ENCODE results near the gene LSMEM2. TPM values are rescaled to one million over a fixed set of nuclear protein-coding genes. Genes with fewer than 3 reads are reported as not detected.
"Not testable (repeated sequence)": the region's sequence is repeated elsewhere in the genome, so short reads cannot be mapped to it uniquely, and the experiment has no call there.

Gene LSMEM2
- polyA plus RNA-seq, 5 donors = 0.14 to 1.4 (median 0.36) TPM

DNA sequence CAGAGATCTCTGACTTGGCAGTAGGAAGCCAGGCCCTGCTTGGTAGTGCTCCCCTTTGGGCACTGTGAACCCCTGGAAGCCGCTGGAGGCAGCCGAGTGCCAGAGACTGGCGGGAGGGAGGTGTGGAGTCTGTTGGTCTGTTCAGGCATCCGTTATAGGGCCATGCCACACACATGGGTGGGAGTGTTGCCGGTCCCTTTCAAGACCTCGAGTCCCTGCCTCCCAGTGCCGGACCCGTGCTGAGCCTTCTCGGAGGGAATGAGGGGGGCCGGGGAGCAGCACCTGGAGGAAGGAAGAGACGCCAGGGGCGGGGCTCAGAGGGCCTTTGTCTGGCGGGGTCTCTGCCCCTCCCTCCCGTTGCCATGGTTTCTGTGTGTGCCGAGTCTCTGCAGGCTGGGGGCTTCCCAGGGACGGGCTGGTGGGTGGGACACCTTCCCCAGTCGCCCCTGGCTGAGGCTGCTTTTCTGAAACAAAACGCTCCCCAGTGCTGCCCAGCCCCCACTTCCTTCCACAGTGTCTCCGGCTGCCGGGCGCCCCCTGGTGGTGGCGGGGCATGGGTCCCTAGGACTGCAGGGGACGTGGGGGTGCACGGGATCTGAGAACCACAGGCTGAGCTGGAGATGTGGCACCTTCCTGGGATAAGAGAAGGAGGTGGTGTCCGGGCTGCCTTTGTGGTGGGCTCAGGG is 32.9 kb upstream of the LSMEM2 start:
- DNase-seq = peak; percentile 77 to 85

DNA sequence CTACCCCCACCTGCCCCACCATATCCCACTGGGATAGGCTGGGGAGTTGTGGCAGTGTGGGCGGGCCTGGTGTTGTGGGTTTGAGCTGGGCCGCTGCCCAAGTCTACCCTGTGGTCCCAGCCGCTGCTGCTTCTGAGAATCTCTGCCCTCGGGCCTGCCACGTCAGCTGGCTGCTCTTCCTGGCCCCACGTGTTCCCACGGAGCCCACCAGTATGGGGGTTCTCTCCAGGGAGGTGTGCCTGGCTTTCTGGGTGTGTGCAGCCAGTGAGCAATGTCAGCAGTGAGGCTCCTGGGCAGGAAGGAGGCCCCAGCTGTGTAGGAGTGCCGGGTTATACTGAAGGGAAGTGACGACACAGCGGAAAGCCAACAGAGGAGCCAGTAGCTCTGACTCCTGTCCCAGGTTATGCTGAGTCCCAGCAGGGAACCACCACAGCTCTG is 32.4 kb upstream of the LSMEM2 start:
- no peak for DNase-seq

DNA sequence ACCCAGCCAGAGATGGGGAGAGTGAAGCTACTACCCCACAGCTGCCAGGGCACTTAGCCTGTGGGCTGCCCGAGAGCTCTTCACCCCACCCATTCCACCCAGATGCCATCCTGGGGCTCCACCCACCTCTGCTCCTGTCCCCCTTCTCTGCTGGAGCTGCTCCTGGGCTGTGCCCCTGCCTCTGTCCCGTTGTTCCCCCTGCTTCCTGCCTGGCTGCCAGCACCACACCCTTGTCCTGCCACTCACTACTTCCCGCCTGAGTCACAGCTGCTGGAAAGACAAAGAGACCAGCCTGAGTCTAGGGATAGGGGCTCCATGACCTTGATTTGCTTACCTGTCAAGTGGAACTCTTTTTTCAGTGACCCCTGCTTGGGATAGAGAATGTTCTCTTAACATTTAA is 30.5 kb upstream of the LSMEM2 start:
- no peak for DNase-seq

DNA sequence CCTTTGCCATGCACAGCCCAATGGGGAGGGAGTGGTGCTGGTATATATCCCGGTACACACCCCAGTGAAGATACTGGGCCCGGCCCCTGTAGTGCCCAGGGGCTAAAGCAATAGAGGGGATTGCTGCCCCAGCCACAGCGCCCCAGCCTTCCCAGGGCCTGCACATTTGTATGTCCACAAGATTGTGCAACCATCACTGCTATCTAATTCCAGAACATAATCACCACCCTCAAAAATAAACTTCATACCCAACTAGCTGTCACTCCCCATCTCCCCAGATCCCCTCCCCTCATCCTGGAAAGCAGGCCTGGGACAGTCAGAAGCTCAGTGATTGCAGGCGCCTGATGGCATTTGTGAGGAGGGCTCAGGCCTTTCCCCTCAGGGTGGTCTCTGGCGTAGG is 29.4 kb upstream of the LSMEM2 start:
- no peak for DNase-seq

DNA sequence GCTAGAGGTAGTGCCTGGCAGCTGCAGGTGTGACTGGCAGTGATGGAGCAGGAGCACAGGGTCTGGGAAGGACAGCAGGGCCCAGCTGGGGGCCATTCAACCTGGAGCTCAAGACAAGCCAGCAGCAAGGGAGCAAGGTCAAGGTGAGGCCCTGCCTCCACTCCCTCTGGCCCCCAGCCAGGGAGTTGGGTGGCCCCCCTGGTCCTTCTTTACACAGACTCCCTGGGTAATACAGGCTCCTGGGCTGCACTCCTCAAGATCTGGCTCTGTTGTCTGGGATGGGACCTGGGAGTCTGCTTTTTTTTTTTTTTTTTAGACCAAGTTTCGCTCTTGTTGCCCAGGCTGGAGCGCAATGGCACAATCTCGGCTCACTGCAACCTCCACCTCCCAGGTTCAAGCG is 28.4 kb upstream of the LSMEM2 start:
- no peak for DNase-seq

DNA sequence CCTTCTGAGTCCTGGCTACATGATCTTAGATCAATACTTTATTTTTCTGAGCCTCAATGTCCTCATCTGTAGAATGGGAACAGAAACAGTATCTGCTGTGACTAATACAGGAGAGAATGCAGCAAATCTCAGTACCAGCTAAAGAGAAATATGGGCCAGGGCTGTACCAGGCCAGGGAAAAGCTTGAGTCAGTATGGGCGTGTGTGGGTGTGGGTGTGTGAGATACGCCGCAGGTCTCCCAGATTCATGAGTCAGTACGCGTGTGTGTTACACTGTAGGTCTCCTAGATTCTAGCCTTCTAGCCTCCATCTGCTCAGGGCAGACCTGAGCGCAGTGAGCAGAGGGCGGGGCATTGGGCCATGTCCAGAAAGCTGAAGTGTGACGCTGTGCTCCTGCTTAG is 27.7 kb upstream of the LSMEM2 start:
- DNase-seq = no peak

DNA sequence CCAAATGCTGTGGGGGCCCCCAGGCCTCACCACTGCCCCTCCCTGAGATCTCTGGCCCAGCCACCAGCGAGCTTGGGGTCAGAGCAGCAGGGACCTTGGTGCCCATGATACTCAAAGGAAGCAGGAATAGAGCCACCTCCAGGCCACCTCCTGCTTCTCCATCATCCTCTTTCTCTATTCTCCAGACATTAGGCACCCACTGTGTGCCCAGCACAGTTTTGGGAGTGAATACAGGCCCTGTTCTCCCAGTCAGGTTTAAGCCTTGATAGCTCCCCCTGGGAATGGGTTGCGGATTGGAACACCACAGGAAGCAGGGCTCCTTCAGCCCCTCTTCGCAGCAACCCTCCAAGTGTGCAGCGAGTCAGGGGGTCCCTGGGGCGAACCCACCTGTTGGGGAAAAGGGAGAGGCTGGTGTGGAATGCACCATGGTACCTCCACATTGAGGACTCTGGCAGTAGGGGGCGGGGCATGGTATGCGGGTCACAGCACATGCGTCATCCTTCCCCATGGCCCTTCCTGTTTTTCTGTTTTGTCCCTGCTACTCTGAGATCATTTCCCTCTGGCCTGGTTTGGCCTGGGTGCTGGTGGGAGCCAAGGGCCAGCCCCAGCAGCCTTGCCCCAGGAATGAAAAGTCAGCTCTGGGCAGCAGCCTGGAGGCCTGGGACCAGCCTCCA is 24.2 kb upstream of the LSMEM2 start:
- DNase-seq = no peak

DNA sequence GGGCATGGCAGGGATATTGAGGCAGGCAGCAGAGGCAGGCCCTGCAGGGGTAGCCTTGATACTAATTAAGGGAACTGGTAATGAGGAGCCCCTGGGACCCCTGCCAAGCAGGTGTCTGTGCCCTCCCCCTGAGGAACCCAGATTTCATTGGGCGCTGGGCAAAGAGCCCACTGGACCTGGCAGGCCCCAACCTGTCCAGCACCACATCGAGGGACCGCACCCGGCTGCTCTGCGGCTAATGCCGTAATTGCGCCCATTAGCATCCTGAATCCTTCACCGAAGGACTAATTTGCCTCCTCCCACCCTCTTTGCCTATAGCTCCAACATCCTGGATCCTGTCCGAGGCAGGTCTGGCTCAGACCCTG is 23.7 kb upstream of the LSMEM2 start:
- DNase-seq = no peak

DNA sequence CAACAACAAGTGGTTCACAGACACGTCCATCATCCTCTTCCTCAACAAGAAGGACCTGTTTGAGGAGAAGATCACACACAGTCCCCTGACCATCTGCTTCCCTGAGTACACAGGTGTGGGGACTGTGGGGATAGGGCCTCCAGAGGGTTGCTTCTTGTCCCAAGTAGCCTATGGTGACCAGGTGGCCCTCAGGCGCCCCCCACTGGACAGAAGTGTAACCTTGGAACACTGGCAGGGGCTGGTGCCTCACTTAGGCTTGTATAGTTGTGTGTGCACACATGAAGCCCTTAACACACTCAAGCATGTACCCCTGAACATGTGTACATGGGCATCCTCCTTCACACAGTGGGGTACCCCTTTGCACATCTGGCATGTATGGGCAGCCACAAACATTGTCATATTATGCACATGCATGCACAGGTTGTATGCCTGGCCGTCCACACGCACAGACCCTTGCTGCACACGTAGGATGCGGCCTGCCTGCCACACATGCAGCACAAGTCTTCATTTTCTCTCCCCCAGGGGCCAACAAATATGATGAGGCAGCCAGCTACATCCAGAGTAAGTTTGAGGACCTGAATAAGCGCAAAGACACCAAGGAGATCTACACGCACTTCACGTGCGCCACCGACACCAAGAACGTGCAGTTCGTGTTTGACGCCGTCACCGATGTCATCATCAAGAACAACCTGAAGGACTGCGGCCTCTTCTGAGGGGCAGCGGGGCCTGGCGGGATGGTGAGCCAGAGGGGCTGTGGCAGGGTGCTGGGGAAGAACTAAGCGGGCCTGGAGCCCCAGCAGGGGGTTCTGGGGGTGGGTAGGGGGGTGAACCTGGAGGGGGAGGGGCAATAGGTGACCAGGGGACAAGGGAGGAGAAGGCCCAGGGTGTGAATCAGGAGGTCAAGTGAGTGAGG is 21.7 kb upstream of the LSMEM2 start:
- DNase-seq = no peak

DNA sequence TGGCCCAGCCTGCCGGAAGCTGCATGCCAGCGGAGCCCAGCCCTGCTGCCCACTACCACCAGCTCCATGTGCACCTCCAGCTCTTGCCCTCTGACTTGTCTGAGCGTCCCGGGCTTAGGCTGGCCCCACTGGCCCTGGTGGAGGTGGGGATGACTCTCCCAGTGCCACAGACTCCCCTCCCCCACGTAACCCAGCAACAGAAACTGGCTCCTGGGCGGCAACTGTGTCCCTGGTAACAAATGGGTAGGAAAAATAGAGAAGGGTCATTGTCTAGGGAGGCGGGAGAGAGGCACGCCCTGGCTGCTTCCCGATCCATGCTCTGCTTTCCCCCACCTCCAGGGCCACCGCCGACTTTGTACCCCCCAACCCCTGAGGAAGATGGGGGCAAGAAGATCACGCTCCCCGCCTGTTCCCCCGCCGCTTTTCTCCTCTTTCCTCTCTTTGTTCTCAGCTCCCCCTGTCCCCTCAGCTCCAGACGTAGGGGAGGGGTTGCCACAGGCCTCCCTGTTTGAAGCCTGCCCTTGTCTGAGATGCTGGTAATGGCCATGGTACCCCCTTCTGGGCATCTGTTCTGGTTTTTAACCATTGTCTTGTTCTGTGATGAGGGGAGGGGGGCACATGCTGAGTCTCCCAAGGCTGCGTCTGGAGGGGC is 20.7 kb upstream of the LSMEM2 start:
- DNase-seq = no peak

DNA sequence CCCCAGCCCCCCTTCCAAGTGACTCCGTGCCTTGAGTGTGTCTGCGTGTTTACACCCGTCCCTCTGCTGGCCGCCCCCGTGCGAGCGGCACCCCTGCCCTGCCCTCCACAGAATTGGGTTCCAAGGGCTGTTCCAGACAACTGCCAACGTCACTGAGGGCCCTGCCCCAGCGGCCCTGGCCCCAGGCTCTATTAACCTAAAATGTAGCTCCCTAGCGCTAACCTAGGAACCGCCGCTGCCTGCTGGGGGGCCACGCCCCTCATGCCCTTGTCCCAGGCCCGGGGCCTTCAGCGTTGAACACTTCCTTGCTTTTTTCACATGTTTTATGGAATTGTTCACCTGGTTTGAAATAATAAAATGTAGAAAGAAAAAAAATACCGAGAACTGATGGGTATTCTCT is 19.9 kb upstream of the LSMEM2 start:
- DNase-seq = no peak

DNA sequence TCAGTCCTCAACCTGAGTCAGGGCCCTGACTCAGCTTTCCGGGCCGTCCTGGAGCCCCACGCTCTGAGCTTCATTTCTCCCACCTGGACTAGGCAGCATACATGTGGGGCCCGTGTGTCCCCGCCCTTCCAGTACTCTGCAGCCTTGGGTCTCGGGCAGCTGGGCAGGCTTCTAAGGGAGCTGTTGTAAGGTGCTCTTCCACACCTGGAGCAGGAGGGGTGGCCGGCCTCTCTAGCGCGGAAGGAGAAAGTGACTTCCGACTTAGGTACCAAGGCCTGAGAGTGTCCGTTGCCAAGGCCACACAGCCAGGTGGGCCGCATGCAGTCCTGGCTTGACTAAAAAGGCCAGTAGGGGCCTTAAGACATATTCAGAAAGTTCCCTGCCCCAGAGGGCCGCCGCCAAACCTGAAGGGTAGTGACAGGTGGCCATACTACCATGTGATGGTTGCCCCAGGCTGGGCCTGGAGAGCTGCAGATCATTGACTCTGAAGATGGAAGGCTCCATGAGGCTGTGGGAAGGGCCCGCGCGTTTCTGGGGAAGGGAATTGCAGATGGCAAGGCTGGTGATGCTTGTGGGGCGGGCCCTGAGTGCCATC is 19.4 kb upstream of the LSMEM2 start:
- DNase-seq = no peak

DNA sequence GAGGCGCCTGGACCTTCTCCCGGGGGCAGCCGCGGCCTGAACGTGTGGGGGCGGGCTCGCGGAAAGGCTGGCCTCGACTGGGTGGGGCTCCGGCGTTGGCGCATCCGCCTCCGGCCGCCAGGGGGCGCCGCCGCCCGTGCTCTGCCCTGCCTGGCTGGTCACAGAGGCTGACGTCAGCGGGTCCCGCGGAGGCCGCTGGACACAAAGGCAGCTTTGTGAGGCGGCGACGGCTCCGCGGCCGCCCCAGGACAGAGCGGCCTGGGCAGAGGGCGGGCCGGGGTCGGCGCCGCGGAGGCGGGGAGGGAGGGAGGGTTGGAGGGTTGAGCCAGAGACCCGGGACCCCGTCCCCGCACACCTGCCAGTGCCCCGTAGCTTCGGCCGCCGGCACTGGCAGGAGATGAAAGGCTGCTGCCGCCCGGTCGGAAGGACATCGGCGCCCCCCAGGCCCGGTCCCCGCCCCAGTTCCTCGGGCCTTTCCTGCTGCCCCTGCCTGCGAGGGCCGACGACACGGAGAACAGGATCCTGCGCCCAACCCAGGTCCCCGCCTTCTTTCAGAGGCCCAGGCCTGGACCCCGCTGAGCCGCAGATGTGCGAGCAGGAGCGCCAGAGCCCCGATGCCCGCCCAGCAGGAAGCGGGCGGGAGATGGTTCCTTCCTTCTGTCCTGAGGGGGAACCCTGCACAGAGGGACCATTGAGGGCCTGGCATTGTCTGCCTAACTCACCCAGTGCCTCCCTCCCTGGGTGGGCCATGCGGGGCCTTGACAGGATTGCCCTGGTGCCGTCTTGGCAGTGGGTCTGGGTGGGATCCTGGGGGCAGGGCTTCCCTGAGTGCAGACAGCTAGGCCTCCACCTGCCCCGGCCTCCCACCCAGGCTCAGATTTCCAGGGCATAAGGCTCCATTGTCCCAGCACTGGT is 18.6 kb upstream of the LSMEM2 start:
- peak; percentile 94 to 95 for DNase-seq

DNA sequence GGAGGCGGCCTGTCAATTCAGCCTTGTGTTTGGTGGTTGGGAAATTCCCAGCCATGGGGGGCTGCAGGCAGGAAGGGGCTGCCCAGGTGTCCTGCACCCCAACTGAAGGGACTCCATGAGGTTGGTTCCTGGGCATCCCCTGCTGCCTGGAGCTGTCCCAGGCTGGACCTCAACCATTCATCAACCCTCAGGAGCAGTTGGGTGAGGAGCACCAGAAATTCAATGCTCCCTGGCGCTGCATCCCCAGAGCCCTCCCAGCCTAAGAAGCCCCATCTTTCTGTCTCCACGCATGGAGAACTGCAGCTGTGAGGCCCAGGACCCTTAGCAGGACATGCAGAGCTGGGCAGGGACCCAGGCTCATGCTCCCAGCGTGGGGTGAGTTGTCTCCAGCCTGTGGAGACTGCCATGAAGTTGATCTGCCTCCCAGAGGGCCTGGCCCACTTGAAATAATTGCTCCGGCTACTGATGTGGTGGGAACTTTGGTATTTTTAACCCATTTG is 17.9 kb upstream of the LSMEM2 start:
- no peak for DNase-seq

DNA sequence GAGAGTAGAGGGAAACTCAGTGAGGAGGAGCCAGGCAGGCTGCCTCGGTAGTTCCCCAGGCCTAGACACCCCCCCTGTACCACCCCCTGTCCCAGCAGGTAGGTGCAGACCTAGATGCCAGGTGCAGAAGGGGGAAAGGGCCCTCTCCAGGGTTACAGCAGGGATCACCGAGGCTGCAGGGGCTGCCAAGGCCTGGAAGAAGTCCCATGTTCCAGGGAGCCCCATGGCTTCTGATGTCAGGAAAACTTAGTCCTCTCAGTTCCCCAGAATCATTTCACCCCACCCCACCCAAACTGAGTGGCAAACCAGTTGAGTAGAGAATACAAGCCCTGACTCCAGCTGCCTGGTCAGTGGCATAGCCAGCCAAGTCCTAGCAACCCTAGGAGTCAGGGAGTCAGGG is 17.4 kb upstream of the LSMEM2 start:
- DNase-seq = no peak

DNA sequence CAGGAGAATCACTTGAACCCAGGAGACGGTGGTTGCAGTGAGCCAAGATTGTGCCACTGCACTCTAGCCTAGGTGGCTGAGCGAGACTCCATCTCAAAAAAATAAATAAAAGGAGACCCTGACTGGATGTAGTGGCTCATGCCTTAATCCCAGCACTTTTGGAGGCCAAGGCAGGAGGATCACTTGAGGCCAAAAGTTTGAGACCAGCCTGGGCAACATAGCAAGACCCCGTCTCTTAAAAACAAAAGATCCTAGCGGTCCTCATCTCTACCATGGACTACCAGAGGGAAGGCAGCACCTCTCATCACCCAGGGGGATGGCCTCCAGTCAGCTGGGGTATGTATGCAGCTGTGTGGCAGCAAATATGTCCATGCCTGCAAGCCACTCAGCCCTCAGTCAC is 16.7 kb upstream of the LSMEM2 start:
- not testable (repeated sequence) for DNase-seq

DNA sequence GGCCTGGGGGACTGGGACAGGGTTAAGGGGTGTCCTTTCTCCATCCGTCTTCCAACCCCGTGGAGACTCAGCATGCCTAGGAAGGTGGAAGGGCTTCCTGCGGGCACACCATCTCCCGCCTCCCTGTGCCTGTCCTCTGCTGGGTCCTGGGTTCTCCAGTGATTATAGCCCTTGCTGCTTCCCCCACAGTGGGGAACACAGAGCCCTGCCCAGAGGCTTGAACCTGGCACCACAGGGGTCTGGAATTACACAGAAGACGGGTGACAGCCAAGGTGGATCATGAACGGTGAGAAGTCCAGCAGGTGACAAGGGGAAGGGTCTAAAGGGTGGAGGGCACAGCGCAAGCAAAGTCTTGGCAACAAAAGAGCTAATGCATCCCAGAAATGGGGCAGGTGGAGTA is 16.1 kb upstream of the LSMEM2 start:
- DNase-seq = no peak

DNA sequence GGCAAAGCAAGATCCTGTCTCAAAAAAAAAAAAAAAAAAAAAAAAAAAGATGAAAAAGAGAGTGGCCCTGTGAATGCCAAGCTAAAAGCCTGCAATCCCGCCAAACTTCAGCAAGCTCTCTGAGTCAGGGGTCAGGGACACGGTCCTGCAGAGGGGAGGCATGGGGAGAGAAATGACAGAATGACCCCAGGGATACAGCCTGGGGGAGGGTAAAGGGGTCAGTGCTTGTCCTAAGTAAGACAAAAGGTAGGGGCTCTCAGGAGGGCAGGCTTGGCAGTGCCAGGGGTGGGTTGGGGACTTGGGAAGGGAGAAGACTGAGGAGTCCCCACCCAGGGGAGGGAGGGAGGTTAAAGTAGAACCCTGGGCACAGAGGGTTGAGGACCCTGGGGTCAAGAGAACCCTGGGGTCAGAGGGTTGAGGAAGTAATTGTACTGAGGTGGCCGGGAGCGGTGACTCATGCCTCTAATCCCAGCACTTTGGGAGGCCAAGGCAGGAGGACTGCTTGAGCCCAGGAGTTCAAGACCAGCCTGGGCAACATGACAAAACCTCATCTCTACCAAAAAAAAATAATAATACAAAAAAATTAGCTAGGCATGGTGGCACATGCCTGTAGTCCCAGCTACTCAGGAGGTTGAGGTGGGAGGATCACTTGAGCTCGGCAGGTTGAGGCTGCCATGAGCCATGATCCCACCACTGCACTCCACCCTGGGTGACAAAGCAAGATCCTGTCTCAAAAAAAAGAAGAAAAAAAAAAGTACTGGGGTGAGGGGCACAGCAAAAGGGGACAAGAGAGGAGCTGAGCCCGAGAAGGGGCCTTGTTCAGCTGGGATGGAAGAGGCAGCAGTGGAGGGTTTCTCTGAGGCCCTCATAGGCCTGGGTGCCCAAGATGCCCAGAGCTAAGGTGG is 15.2 kb upstream of the LSMEM2 start:
- no peak for DNase-seq

DNA sequence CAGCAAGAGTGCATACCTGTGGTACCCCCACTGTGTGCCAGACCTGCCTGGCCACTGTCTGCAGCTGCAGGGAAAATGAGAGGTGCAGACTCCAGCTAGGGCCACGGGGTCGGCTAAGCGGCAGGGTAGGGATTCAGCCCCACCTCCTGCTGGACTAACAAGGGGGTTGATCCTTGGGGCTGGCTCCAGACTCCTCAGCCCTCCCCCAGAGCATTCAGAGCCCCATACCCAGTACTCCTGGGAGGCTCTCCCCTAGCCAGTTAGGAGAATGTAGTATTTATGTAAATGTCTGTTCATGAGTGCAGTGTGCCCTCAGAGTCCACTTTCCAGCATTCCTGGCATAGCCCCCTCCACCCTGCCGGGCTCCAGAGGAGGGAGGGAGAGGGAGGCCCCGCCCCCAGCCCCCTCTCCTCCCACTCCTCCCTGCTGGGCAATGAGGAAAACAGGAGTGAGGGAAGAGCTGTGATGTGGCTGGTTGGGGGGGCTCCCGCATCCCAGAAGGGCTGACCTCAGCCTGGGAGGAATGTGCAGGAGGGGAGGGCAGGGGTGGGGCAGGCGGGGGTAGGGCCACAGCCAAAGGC is 14.4 kb upstream of the LSMEM2 start:
- peak; percentile 88 to 89 for DNase-seq

Data from right lung (tissue), 5 donors.